Measurements from ENCODE around the gene TRIM72.
"Not testable (repeated sequence)": the region's sequence is repeated elsewhere in the genome, so short reads cannot be mapped to it uniquely, and the experiment has no call there.

The TRIM72 gene

GRCh38 chr16:31196324-31197088, 17.4 kb upstream of the TRIM72 start:
- no CpG with 5 or more reads among the region's 17 CpGs for WGBS (ENCODE audit: extremely low coverage, insufficient coverage, insufficient read length)
- H2AK5ac ChIP-seq (ENCODE audit: low read length) = no peak overlapping the region

GRCh38 chr16:31198207-31198882, 15.6 kb upstream of the TRIM72 start:
- H2BK12ac ChIP-seq (ENCODE audit: low read length) = no peak overlapping the region
- H4K12ac ChIP-seq (ENCODE audit: low read depth, low read length) = no peak overlapping the region
- H3K4me3 ChIP-seq (ENCODE audit: low read depth, low read length) = no peak overlapping the region
- no peak overlapping the region for H4K91ac ChIP-seq (ENCODE audit: low read depth, low read length)
- H3K79me2 ChIP-seq (ENCODE audit: control insufficient read depth, insufficient read depth, low read length, poor library complexity) = no peaks in the 10 kb centered on the region
- peaks cover 9 to 11% of the 10 kb centered on the region in 2 experiments for H3K4me1 ChIP-seq (ENCODE audit: control insufficient read depth in 1 of 2, insufficient read depth in 2 of 2, low read length in 2 of 2)
- no peak overlapping the region for H3K4me2 ChIP-seq (ENCODE audit: low read length)
- no peak overlapping the region for H2BK5ac ChIP-seq (ENCODE audit: low read depth, low read length, poor library complexity)
- no peak overlapping the region for H3K23ac ChIP-seq (ENCODE audit: low read length)
- H3K4ac ChIP-seq (ENCODE audit: low read depth, low read length) = no peak overlapping the region
- no CpG with 5 or more reads among the region's 7 CpGs for WGBS (ENCODE audit: extremely low coverage, insufficient coverage, insufficient read length)
- no peak overlapping the region for H2BK120ac ChIP-seq (ENCODE audit: insufficient read depth, low read length, poor library complexity)
- H3K27ac ChIP-seq (ENCODE audit: low read depth, low read length) = no peak overlapping the region
- DNase-seq = no peak
- H3K9ac ChIP-seq (ENCODE audit: low read length) = no peak overlapping the region
- H2AK5ac ChIP-seq (ENCODE audit: low read length) = no peak overlapping the region
- no peak overlapping the region for H3K18ac ChIP-seq (ENCODE audit: low read length)
- peaks cover 11% of the 10 kb centered on the region for H3K27me3 ChIP-seq (ENCODE audit: insufficient read depth, low read length)
- no peaks in the 10 kb centered on the region for H3K79me1 ChIP-seq (ENCODE audit: low read length)
- peaks cover 30 to 46% of the 10 kb centered on the region in 2 experiments for H3K36me3 ChIP-seq (ENCODE audit: control insufficient read depth in 1 of 2, insufficient read depth in 2 of 2, low read length in 2 of 2)
- peaks cover 2% of the 10 kb centered on the region for H3K9me3 ChIP-seq (ENCODE audit: insufficient read depth, low read depth, low read length)
- H4K8ac ChIP-seq (ENCODE audit: low read depth, low read length) = no peak overlapping the region
- no peak overlapping the region for H2AFZ ChIP-seq (ENCODE audit: insufficient read depth, low read length, poor library complexity)
- H3K14ac ChIP-seq (ENCODE audit: low read length) = no peak overlapping the region

More at GRCh38 chr16:31196324-31197088, 17.4 kb upstream of the TRIM72 start:
- DNase-seq = peak; percentile 44 to 45
- no peak overlapping the region for H3K18ac ChIP-seq (ENCODE audit: low read length)
- H3K27me3 ChIP-seq (ENCODE audit: insufficient read depth, low read length) = no peaks in the 10 kb centered on the region
- no peak overlapping the region for H2AFZ ChIP-seq (ENCODE audit: insufficient read depth, low read length, poor library complexity)
- no peak overlapping the region for H2BK5ac ChIP-seq (ENCODE audit: low read depth, low read length, poor library complexity)
- H3K4ac ChIP-seq (ENCODE audit: low read depth, low read length) = no peak overlapping the region
- H2BK120ac ChIP-seq (ENCODE audit: insufficient read depth, low read length, poor library complexity) = no peak overlapping the region
- H3K79me2 ChIP-seq (ENCODE audit: control insufficient read depth, insufficient read depth, low read length, poor library complexity) = no peaks in the 10 kb centered on the region
- H3K14ac ChIP-seq (ENCODE audit: low read length) = no peak overlapping the region
- no peak overlapping the region for H3K23ac ChIP-seq (ENCODE audit: low read length)
- no peaks in the 10 kb centered on the region for H3K9me3 ChIP-seq (ENCODE audit: insufficient read depth, low read depth, low read length)
- no peaks in the 10 kb centered on the region for H3K79me1 ChIP-seq (ENCODE audit: low read length)
- H3K36me3 ChIP-seq (ENCODE audit: control insufficient read depth in 1 of 2, insufficient read depth in 2 of 2, low read length in 2 of 2) = peaks cover 42 to 64% of the 10 kb centered on the region in 2 experiments
- no peak overlapping the region for H3K9ac ChIP-seq (ENCODE audit: low read length)
- no peak overlapping the region for H3K4me2 ChIP-seq (ENCODE audit: low read length)
- no peak overlapping the region for H4K12ac ChIP-seq (ENCODE audit: low read depth, low read length)
- no peak overlapping the region for H2BK12ac ChIP-seq (ENCODE audit: low read length)
- H3K27ac ChIP-seq (ENCODE audit: low read depth, low read length) = no peak overlapping the region
- H3K4me3 ChIP-seq (ENCODE audit: low read depth, low read length) = no peak overlapping the region
- H3K4me1 ChIP-seq (ENCODE audit: control insufficient read depth in 1 of 2, insufficient read depth in 2 of 2, low read length in 2 of 2) = peaks cover 2 to 3% of the 10 kb centered on the region in 2 experiments
- H4K91ac ChIP-seq (ENCODE audit: low read depth, low read length) = no peak overlapping the region
- H4K8ac ChIP-seq (ENCODE audit: low read depth, low read length) = no peak overlapping the region

- no peak overlapping the region for H2AK5ac ChIP-seq (ENCODE audit: low read length)
- peaks cover 2% of the 10 kb centered on the region for H3K9me3 ChIP-seq (ENCODE audit: insufficient read depth, low read depth, low read length)
- peaks cover 9 to 11% of the 10 kb centered on the region in 2 experiments for H3K4me1 ChIP-seq (ENCODE audit: control insufficient read depth in 1 of 2, insufficient read depth in 2 of 2, low read length in 2 of 2)
- H3K9ac ChIP-seq (ENCODE audit: low read length) = no peak overlapping the region
- no peak overlapping the region for H2AFZ ChIP-seq (ENCODE audit: insufficient read depth, low read length, poor library complexity)
- H3K36me3 ChIP-seq (ENCODE audit: control insufficient read depth in 1 of 2, insufficient read depth in 2 of 2, low read length in 2 of 2) = peaks cover 21 to 35% of the 10 kb centered on the region in 2 experiments
- H2BK12ac ChIP-seq (ENCODE audit: low read length) = no peak overlapping the region
- no peak overlapping the region for H3K14ac ChIP-seq (ENCODE audit: low read length)
- no peak overlapping the region for H3K27ac ChIP-seq (ENCODE audit: low read depth, low read length)
- H3K27me3 ChIP-seq (ENCODE audit: insufficient read depth, low read length) = peaks cover 11% of the 10 kb centered on the region
- no peak overlapping the region for H3K18ac ChIP-seq (ENCODE audit: low read length)
- no peak overlapping the region for H4K12ac ChIP-seq (ENCODE audit: low read depth, low read length)
- no peaks in the 10 kb centered on the region for H3K79me1 ChIP-seq (ENCODE audit: low read length)
- no peak overlapping the region for H4K8ac ChIP-seq (ENCODE audit: low read depth, low read length)
- no peak overlapping the region for H3K4me2 ChIP-seq (ENCODE audit: low read length)
- DNase-seq = peak in 1 of 2 donors; percentile 18
- H3K79me2 ChIP-seq (ENCODE audit: control insufficient read depth, insufficient read depth, low read length, poor library complexity) = no peaks in the 10 kb centered on the region
- no peak overlapping the region for H2BK120ac ChIP-seq (ENCODE audit: insufficient read depth, low read length, poor library complexity)
- no peak overlapping the region for H2BK5ac ChIP-seq (ENCODE audit: low read depth, low read length, poor library complexity)
- no peak overlapping the region for H4K91ac ChIP-seq (ENCODE audit: low read depth, low read length)
- H3K4me3 ChIP-seq (ENCODE audit: low read depth, low read length) = no peak overlapping the region
- WGBS (ENCODE audit: extremely low coverage, insufficient coverage, insufficient read length) = no CpG with 5 or more reads among the region's 5 CpGs
- no peak overlapping the region for H3K4ac ChIP-seq (ENCODE audit: low read depth, low read length)
- no peak overlapping the region for H3K23ac ChIP-seq (ENCODE audit: low read length)
These were observed 14.4 kb upstream of the TRIM72 start for GRCh38 chr16:31199430-31200041.

- not testable (repeated sequence) for H3K18ac ChIP-seq (ENCODE audit: low read length); H3K27ac ChIP-seq (ENCODE audit: low read depth, low read length); H3K4me3 ChIP-seq (ENCODE audit: low read depth, low read length); H3K79me1 ChIP-seq (ENCODE audit: low read length); H3K14ac ChIP-seq (ENCODE audit: low read length); H3K9ac ChIP-seq (ENCODE audit: low read length); H2BK12ac ChIP-seq (ENCODE audit: low read length); H3K79me2 ChIP-seq (ENCODE audit: control insufficient read depth, insufficient read depth, low read length, poor library complexity); H2BK120ac ChIP-seq (ENCODE audit: insufficient read depth, low read length, poor library complexity); H3K4me2 ChIP-seq (ENCODE audit: low read length); H2BK5ac ChIP-seq (ENCODE audit: low read depth, low read length, poor library complexity); H2AK5ac ChIP-seq (ENCODE audit: low read length); H4K91ac ChIP-seq (ENCODE audit: low read depth, low read length); H4K12ac ChIP-seq (ENCODE audit: low read depth, low read length); H4K8ac ChIP-seq (ENCODE audit: low read depth, low read length); H3K9me3 ChIP-seq (ENCODE audit: insufficient read depth, low read depth, low read length); H2AFZ ChIP-seq (ENCODE audit: insufficient read depth, low read length, poor library complexity); H3K23ac ChIP-seq (ENCODE audit: low read length); H3K4ac ChIP-seq (ENCODE audit: low read depth, low read length)
- DNase-seq = peak in 1 of 2 donors; percentile 22
- H3K27me3 ChIP-seq (ENCODE audit: insufficient read depth, low read length) = peaks cover 11% of the 10 kb centered on the region
- peaks cover 9 to 11% of the 10 kb centered on the region in 2 experiments for H3K4me1 ChIP-seq (ENCODE audit: control insufficient read depth in 1 of 2, insufficient read depth in 2 of 2, low read length in 2 of 2)
- H3K36me3 ChIP-seq (ENCODE audit: control insufficient read depth in 1 of 2, insufficient read depth in 2 of 2, low read length in 2 of 2) = peaks cover 18 to 30% of the 10 kb centered on the region in 2 experiments
- WGBS (ENCODE audit: extremely low coverage, insufficient coverage, insufficient read length) = no CpG with 5 or more reads among the region's 8 CpGs
These were observed 13.8 kb upstream of the TRIM72 start for GRCh38 chr16:31200111-31200510.

All from trophoblast cell (in vitro differentiated cells and primary cell).